IPS-NIHi7 (cell line): ENCODE data around the gene ADARB2.
"Not testable (repeated sequence)": the region's sequence is repeated elsewhere in the genome, so short reads cannot be mapped to it uniquely, and the experiment has no call there.

Experiments
- DNase-seq: peaks from one replicate; pipeline ENCODE4 v3.0.0; 2012; ENCODE audit warnings: mixed read lengths; ENCODE audit errors: extremely low spot score

The ADARB2 gene

DNA sequence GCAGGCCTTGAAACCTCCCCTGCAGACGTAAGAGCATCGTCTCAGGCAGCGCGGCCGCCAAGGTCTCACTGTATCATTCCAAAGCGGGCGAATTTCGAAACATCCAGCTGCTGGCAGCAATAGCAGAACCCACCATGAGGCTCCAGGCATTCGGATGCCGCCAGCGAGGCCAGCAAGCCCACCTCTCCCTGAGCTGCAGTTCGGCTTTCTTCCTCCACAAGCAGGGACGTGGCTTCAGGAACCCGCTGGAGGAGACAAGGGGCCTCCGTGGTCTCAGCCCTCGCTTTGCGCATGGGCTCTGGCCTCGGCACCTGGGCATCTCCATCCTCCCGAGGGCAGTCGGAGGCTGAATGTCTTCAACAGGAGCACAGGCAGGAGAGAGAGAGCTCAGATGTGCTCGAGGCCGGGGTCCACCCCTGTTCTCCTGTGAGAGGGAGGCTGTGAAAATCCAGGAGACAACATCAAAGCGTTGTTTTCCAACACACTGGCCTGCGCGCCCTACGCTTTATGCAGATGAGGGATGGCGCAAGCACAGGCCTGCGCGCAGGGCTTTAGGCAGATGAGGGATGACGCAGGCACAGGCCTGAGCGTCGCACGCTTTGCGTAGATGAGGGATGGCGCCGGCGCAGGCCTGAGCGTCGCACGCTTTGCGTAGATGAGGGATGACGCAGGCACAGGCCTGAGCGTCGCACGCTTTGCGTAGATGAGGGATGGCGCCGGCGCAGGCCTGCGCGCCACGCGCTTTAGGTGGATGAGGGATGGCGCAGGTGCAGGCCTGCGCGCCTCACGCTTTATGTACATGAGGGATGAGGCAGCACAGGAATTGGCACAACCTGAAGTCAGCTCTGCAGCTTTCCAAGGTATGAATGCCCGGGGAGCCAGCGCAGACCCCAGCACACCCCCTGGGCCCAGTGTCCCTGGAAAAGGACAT, 577.9 kb downstream of the ADARB2 start:
- peak; percentile 6 for DNase-seq

- not testable (repeated sequence) for DNase-seq
Measured at GRCh38 chr10:1158536-1158935, 578.8 kb downstream of the ADARB2 start.

- DNase-seq = no peak
Measured at GRCh38 chr10:1158066-1158465, 579.3 kb downstream of the ADARB2 start.

DNA sequence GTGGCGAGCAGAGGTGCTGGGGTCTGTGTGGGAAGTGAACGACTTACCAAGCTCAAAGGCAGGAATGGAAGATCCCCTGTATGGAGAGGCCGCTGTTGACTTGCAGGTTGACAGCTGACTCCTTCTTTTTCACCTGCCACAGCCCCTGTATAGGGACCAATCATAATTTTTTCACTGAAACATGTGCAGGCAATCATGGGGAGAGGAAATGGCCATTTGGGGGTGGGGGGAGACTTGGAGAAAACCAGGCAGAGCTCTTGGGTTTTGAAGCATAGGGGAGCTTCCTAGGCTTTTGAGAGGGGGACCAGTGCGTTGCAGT, 579.8 kb downstream of the ADARB2 start:
- no peak for DNase-seq

DNA sequence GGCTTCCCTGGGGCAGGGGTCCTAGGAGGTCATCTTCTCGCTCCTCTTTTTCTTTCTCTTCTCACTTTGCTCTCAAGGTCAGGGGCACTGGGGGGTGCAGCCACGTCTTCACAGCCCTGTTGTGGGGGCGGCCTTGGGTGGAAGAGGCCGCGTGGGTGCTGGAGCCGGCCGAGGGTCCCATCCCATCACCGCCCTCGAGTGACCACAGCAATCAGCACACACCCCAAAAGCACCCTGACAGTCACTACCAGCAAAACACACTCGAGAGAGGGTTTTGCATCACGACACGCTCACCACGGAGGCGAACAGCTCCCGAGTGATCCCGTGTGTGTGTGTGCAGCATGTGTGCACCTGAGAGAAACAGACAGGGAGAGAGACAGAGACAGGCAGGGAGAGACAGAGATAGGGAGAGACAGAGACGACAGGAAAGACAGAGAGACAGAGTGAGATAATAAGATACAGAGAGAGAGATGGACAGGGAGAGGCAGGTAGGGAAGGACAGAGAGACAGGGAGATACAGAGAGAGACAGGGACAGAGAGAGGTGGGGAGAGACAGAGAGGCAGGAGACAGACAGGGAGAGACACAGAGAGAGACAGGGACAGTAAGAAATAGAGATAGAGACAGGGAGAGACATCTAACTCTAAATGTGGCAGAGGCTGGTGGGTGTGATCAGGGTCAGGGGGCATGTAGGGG, 580.3 kb downstream of the ADARB2 start:
- DNase-seq = no peak

DNA sequence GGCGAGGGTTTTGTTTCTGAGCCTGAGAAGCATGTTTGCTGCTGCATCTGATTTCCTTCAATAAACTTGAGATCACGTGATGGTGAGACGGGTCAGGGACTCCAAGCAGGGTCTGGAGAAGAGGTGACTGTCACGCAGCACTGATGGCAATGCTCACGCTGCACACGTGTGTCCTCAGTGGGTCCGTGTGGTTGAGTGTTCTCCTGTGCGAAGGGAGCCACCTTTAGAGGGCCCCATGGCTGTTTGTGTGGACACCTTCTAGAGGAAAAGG, 580.8 kb downstream of the ADARB2 start:
- DNase-seq = peak; percentile 4

- no peak for DNase-seq
Measured at GRCh38 chr10:1155791-1156615, 581.3 kb downstream of the ADARB2 start.

- no peak for DNase-seq
Measured at GRCh38 chr10:1154531-1155295, 582.6 kb downstream of the ADARB2 start.

- no peak for DNase-seq
Measured at GRCh38 chr10:1153805-1154351, 583.4 kb downstream of the ADARB2 start.

GRCh38 chr10:1153251-1153763, 584.0 kb downstream of the ADARB2 start:
- DNase-seq = no peak

GRCh38 chr10:1152386-1153250, 584.7 kb downstream of the ADARB2 start:
- DNase-seq = no peak

DNA sequence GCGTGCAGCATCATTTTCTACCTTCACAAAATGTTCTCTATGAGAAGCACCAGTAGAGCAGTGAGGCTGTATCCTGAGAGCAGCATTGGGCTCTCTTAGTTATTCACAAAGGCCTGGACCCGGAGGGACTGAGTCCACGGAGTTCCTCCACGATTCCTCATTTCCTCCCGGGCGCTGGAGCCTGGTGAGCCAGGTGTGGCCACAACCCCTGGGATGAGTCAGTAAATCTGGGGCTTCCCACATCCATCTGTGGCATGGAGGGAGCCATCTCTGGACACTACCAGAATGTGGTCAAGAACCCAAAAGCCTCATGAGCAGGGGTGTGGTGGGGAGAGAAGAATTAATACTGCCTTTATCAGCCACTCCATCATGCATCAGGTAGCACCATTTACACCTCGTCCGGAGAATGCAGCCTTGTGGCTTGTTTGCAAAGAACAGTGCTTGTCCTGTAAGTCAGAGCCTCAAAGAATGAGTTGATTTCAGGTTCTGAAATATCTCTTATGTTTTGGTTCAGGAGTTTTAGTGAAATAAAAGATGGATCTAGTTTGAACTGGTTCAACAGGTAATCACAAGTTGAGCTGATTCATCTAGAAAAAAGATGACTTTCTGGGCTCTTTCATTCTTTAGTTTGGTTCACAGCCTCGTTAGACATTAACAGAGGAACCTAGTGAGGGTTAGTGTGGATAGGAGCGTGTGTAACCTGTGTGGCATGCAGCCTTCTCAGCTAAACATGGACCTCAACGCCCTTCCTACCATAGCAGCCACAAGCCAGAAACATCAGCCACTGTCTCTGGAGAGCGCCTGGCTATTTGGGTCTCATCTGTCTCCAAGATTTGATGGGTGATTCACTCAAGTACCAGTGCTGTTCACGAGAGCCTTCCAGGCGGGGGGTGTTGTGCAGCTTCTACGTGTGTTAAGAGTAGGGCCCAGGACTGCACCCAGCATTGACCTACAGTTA, 586.0 kb downstream of the ADARB2 start:
- no peak for DNase-seq

DNA sequence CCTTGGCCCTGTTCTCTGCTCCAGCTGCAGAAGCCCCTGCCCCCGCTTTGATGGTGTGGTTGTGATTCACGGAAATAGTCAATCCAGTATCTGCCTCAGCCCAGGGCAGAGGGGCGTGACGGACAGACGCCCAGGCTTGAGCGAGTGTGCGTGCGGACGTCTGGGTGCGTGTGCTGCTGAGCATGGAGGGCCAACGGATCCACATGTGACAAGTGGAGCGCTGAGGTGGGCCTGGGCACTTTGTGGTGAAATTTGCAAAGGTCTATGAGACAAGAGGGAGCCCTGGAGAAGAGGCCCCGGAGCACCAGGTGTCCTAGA, 586.7 kb downstream of the ADARB2 start:
- DNase-seq = no peak

DNA sequence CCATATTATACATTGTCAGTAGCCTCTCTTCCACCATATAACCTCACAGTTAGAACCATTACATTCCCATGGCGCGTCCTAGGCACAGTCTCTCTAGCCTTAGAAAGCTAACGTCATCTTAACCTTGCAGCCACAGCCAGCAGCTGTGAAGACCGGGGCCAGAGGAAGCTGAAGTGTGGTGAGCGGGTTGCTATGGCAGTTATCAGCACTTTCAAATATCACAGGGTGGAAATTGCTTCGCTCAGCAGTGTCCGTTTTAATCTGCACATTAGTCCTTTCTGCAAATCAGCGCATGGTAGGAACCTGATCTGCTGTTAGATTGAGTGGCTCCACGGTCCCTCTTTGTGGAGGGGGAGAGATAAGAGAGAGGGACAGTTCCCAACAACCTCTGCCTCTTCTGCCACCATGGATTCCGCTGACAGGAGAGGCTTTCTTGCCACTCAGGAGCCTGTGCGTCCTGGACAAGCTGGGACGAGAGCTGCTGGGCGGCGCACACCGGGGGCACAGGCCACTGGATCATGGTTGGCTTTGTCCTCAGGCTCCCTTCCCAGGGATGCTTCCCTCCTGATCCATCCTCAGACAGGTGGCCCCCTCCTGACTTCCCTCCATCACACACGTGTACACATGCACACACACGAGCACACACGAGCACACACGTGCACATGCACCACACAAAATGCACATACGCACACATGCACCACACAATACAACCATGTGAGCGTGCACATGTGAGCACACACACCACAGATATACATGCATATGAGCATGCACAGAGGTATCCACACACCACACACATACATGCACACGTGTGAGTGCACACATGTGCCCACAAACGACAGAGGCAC, 587.3 kb downstream of the ADARB2 start:
- no peak for DNase-seq

DNA sequence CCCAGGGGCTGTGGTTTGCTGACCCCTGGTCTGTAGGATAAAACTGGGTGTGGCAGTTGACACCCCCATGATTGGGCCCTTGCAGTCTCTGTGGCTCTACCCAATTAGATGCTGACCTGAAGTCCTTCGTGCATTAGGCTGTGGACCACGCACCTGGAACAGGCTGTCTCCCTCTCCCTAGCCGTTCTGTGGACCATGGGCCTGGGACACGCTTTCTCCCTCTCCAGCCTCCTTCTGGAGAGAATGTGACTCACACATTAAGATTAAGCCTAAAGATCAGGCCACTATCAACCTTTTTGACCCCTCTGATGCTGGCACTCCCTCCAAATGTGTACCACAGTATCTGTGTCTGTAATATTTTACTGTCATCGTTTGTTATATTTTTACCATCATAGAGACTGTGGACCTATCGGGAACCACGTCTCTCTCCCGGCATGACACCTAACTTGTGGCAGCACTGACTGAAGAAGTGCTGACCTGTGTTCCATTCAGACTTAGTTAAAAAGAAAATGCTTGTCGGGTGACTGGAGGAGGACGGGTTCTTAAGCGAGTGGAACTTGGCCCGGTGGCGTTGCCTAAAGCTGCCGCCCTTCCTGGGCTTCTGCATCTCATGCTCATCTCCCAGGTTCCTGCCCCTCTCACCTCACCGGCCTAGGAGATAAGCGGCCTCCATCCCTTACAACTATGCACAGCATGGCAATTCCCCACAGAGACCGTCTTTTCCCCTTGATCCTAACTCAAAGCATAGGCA, 588.3 kb downstream of the ADARB2 start:
- no peak for DNase-seq

DNA sequence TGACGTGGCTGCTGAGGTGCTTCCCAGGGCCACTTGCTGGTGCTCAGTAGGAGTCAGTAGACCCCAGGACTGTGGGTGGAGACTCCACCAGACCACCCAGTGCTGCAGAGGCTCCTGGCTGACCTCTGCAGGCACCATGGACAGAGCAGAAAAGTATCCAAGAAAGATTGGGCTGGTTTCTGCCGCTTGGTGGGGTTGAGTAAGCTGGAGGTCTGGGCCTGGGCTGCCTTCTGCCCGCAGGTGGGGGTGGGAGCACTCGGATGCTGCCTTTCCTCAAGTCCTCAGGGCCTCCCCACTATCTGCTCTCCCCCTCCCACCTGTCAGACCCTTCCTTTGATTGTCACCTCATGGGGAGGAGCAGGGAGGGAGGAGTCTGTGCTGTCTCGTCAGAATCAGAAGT, 589.5 kb downstream of the ADARB2 start:
- no peak for DNase-seq

- no peak for DNase-seq
Measured at GRCh38 chr10:1142596-1142995, 594.7 kb downstream of the ADARB2 start.

DNA sequence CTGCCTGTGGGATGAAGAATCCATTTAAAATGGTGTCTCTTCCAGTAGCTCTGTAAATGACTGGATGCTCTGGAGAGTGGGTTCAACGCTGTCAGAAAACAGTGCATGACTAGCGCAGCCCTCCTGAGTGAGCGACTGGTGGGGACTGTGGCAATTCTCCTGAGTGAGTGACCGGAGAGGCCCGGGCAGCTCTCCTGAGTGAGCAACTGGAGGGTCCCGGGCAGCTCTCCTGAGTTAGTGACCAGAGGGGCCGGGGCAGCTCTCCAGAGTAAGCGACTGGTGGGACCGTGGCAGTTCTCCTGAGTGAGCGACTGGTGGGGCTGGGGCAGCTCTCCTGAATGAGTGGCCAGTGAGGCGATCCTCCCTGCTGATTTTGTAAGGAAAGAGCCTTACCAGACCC, 595.6 kb downstream of the ADARB2 start:
- DNase-seq = no peak
